Adrenal gland (tissue), 5 donors: ENCODE measurements around the gene MYEF2.

Experiments
- CTCF ChIP-seq, 6 experiments: fragments of 450-650 bp in 4 of 6; fragments of 200-600 bp in 2 of 6; sonication (generic) in 1 of 6; IDR thresholded peaks; 1 replicate in 5 of 6; 2 replicates in 1 of 6; pipeline versions ENCODE4 v1.5.1 to v1.8.0; 2016 to 2021; ENCODE audit warnings: antibody characterized with exemption in 6 of 6, mild to moderate bottlenecking in 2 of 6, moderate library complexity in 1 of 6
- POLR2A ChIP-seq, 2 donors: fragments of 450-650 bp; IDR thresholded peaks; one replicate each; pipeline ENCODE4 v1.6.1; 2017; ENCODE audit warnings: antibody characterized with exemption in 2 of 2, mild to moderate bottlenecking in 2 of 2, moderate library complexity in 1 of 2
- donor health status: DM: no; HTN: no; CAD: no.

DNA sequence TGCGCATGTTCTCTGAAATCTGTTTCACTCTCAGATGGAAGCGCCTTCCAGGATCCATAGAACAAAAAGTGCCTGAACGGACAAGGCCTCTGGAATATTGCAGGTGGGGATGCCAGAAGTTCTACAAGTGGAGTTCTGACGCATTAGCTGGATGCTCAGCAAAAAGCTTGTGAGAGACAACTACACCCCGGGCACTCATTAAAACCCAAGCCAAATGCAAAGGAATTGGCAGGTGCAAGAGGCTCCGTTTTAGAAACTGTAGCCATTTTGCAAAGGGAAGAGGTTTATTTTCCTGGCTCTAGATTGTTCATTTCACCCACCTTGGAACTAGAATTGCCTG, 92.5 kb downstream of the MYEF2 start:
- TF ChIP-seq CTCF (IDR thresholded peaks at IDR 0.05) (no peak), POLR2A (IDR thresholded peaks at IDR 0.05) (no peak)
